Liver (tissue), 3 donors: ENCODE data around the gene PPM1L.

Source experiments
- CTCF ChIP-seq: fragments of 150-350 bp; IDR thresholded peaks from 2 replicates; pipeline ENCODE4 v1.5.1; 2017; ENCODE audit warnings: improper control_type of control experiment, low read depth, low read length; ENCODE audit not compliant: missing input control
- FOXA1 ChIP-seq: IDR thresholded peaks from 2 replicates; pipeline ENCODE4 v1.6.1; 2016; ENCODE audit warnings: antibody characterized with exemption
- FOXA2 ChIP-seq: IDR thresholded peaks from 2 replicates; pipeline ENCODE4 v1.6.1; 2016; ENCODE audit warnings: antibody characterized with exemption
- JUND ChIP-seq, 2 donors: IDR thresholded peaks; 2 replicates each; pipeline ENCODE4 v1.6.1; 2016; ENCODE audit warnings: antibody characterized with exemption in 2 of 2
- REST ChIP-seq: IDR thresholded peaks from 2 replicates; pipeline ENCODE4 v1.6.1; 2016; ENCODE audit warnings: antibody characterized with exemption, mild to moderate bottlenecking
- TAF1 ChIP-seq: conservative IDR thresholded peaks from 2 replicates; pipeline ENCODE4 v1.6.1; 2016; ENCODE audit warnings: antibody characterized with exemption, mild to moderate bottlenecking
- YY1 ChIP-seq: IDR thresholded peaks from 2 replicates; pipeline ENCODE4 v1.6.1; 2016; ENCODE audit warnings: antibody characterized with exemption, mild to moderate bottlenecking
- TF ChIP-seq, protein P1 (sequence below): IDR thresholded peaks from 2 replicates; pipeline ENCODE4 v1.6.1; 2016; ENCODE audit warnings: antibody characterized with exemption
- donor health status: healthy.
- donor health status: healthy.

GRCh38 chr3:160768031-160768430 is 12.0 kb downstream of the PPM1L start:
- TF ChIP-seq CTCF (no peak), JUND (IDR thresholded peaks at IDR 0.05) (no peak), REST (no peak), TAF1 (no peak), FOXA1 (no peak), FOXA2 (no peak), YY1 (no peak)
- TF ChIP-seq, protein P1, sequence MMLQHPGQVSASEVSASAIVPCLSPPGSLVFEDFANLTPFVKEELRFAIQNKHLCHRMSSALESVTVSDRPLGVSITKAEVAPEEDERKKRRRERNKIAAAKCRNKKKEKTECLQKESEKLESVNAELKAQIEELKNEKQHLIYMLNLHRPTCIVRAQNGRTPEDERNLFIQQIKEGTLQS = no peak
